ENCODE data around the gene TCF4.

DNA sequence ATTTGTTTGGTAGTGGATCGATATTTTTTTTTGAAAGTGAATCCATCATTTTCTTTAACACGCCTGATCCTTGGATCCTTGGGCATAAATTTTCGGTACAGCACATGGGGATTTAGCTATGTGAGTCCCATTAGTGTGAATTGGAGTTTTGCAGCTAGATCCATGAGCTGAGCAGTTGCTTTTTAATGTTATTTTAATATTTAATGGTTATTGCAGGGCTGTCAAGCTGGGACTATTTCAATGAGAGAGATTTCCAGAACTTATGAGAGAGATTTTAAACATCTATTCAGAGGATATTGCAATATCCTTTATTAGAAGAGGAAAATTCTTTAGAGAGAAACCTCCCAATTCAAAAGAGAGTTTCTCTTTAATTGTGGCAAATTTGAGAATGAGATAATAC is 35.6 kb upstream of the TCF4 start:
- no peak for TF ChIP-seq EZH2phosphoT487 (IDR thresholded peaks at IDR 0.05; ENCODE audit: borderline replicate concordance)
- TF ChIP-seq, protein P1, sequence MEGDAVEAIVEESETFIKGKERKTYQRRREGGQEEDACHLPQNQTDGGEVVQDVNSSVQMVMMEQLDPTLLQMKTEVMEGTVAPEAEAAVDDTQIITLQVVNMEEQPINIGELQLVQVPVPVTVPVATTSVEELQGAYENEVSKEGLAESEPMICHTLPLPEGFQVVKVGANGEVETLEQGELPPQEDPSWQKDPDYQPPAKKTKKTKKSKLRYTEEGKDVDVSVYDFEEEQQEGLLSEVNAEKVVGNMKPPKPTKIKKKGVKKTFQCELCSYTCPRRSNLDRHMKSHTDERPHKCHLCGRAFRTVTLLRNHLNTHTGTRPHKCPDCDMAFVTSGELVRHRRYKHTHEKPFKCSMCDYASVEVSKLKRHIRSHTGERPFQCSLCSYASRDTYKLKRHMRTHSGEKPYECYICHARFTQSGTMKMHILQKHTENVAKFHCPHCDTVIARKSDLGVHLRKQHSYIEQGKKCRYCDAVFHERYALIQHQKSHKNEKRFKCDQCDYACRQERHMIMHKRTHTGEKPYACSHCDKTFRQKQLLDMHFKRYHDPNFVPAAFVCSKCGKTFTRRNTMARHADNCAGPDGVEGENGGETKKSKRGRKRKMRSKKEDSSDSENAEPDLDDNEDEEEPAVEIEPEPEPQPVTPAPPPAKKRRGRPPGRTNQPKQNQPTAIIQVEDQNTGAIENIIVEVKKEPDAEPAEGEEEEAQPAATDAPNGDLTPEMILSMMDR (conservative IDR thresholded peaks at IDR 0.05; ENCODE audit: low read length), result no peak

Measured in Loucy (cell line).